Panc1 (cell line): ENCODE measurements around the gene PLA2G15. TPM values are rescaled to one million over a fixed set of nuclear protein-coding genes. Genes with fewer than 3 reads are reported as not detected.
A peak's percentile ranks its signal among the peaks of the same experiment; 100 is the strongest.

Experiments
- ATAC-seq: fragments of 200-7000 bp; cut with Tn5 transposase; 2 replicates; pipeline ENCODE4 v1.9.1; 2020; ENCODE audit warnings: mild to moderate bottlenecking, moderate library complexity
- BruUV-seq: library from RNA; stranded (reverse); fragments of 400-500 nt; replicated peaks from 2 replicates; lab custom pipeline; 2021; lab: Mats Ljungman, UMichigan
- CTCF ChIA-PET: fragments of 300-600 bp; sonication (Branson Sonifier 250); formaldehyde crosslinking; loops from one replicate; lab custom pipeline; 2022; ENCODE audit warnings: antibody characterized with exemption; lab: Charles Lee
- POLR2A ChIA-PET: fragments of 300-600 bp; sonication (Branson Sonifier 250); formaldehyde crosslinking; loops from one replicate; lab custom pipeline; 2022; ENCODE audit warnings: antibody characterized with exemption; lab: Charles Lee
- DNase-seq: peaks from one replicate; pipeline ENCODE4 v3.0.0-alpha.2; 2010; ENCODE audit warnings: low read depth, low spot score
- H3K27ac ChIP-seq: 2 replicates; pipeline ENCODE4 v1.5.1; 2011; ENCODE audit warnings: mild to moderate bottlenecking, low read length, inconsistent platforms
- H3K27me3 ChIP-seq: fragments of 200-500 bp; sonication (Bioruptor generic); 2 replicates; pipeline ENCODE4 v1.6.0; 2014; ENCODE audit warnings: low read length, inconsistent platforms; ENCODE audit not compliant: control insufficient read depth, insufficient read depth
- H3K36me3 ChIP-seq: fragments of 200-500 bp; sonication (Bioruptor generic); 2 replicates; pipeline ENCODE4 v1.5.1; 2014; ENCODE audit warnings: inconsistent platforms, mild to moderate bottlenecking, low read length, moderate library complexity; ENCODE audit not compliant: control insufficient read depth, insufficient read depth
- H3K4me1 ChIP-seq: 2 replicates; pipeline ENCODE4 v1.5.1; 2011; ENCODE audit warnings: inconsistent platforms, mild to moderate bottlenecking, low read length, moderate library complexity; ENCODE audit not compliant: control insufficient read depth, insufficient read depth
- H3K4me3 ChIP-seq, 2 experiments: 2 replicates each; pipeline ENCODE4 v1.5.1; 2011 to 2012; ENCODE audit warnings: low read depth in 2 of 2, low read length in 2 of 2, mild to moderate bottlenecking in 2 of 2, inconsistent platforms in 1 of 2, moderate library complexity in 1 of 2
- H3K9me3 ChIP-seq: fragments of 200-500 bp; sonication (Bioruptor generic); 2 replicates; pipeline ENCODE4 v1.5.1; 2014; ENCODE audit warnings: low read depth, mild to moderate bottlenecking, inconsistent platforms, low read length, moderate library complexity; ENCODE audit not compliant: control insufficient read depth, insufficient read depth
- POLR2AphosphoS5 ChIP-seq: IDR thresholded peaks from 2 replicates; pipeline ENCODE4 v1.6.1; 2012; ENCODE audit warnings: mild to moderate bottlenecking, low read depth, low read length, moderate library complexity
- REST ChIP-seq, 2 experiments: IDR thresholded peaks; 2 replicates each; pipeline ENCODE4 v1.6.1; 2011 to 2012; ENCODE audit warnings: low read depth in 2 of 2, control low read depth in 1 of 2, low read length in 1 of 2, mild to moderate bottlenecking in 1 of 2, moderate library complexity in 1 of 2; ENCODE audit not compliant: insufficient read depth in 1 of 2
- SIN3A ChIP-seq: IDR thresholded peaks from 2 replicates; pipeline ENCODE4 v1.6.1; 2012; ENCODE audit warnings: low read depth, mild to moderate bottlenecking, low read length, moderate library complexity, borderline replicate concordance; ENCODE audit not compliant: insufficient read depth
- TCF7L2 ChIP-seq: IDR thresholded peaks from 2 replicates; pipeline ENCODE4 v1.6.1; 2011; ENCODE audit warnings: mild to moderate bottlenecking, low read depth, low read length, inconsistent platforms
- in situ Hi-C: cut with HindIII; loops from 2 replicates; pipeline ENCODE4 v1.10.0; 2016; ENCODE audit warnings: low sequenced_read_pairs, low pct_unique_long_range_greater_than_20kb
- intact Hi-C: fragments of 100-400 bp; cut with micrococcal nuclease; formaldehyde crosslinking; loops from one replicate; pipeline ENCODE4 v1.10.0; 2022; ENCODE audit not compliant: unreplicated experiment
- total RNA-seq: library from RNA; stranded (reverse); gene quantifications from one replicate; pipeline ENCODE4 v1.2.1, GENCODE V29; 2021; ENCODE audit not compliant: unreplicated experiment
- TF ChIP-seq, protein P1 (sequence below): fragments of 450-650 bp; IDR thresholded peaks from 2 replicates; pipeline ENCODE4 v1.5.1; 2017; ENCODE audit warnings: mild to moderate bottlenecking

PLA2G15 gene
- total RNA-seq, 1 experiment from 2014 or later = 14.3 TPM

GRCh38 chr16:68298907-68299561, 53.9 kb downstream of the PLA2G15 start:
- Histone ChIP-seq H3K27ac (no peak overlapping the region), H3K9me3 (no peaks in the 10 kb centered on the region), H3K4me1 (peaks cover 22% of the 10 kb centered on the region), H3K36me3 (peaks cover 8% of the 10 kb centered on the region), H3K4me3 (no peak overlapping the region), H3K27me3 (no peaks in the 10 kb centered on the region)
- ChIA-PET POLR2A (no interaction called here), CTCF (interaction anchor here (0.6 kb wide), 2 partner anchors 37 to 833 kb away, joined by 5 to 15 read pairs; no protein-coding TSS in a partner anchor)
- ATAC-seq = peak; percentile 40
- TSS peak; percentile 41 for BruUV-seq
- intact Hi-C loops = no loop called here
- in situ Hi-C loops = no loop called here
- 0 out of 2 replicates have a peak, but pooled peaks have one; percentile 3 for TF ChIP-seq POLR2AphosphoS5
- TF ChIP-seq, protein P1, sequence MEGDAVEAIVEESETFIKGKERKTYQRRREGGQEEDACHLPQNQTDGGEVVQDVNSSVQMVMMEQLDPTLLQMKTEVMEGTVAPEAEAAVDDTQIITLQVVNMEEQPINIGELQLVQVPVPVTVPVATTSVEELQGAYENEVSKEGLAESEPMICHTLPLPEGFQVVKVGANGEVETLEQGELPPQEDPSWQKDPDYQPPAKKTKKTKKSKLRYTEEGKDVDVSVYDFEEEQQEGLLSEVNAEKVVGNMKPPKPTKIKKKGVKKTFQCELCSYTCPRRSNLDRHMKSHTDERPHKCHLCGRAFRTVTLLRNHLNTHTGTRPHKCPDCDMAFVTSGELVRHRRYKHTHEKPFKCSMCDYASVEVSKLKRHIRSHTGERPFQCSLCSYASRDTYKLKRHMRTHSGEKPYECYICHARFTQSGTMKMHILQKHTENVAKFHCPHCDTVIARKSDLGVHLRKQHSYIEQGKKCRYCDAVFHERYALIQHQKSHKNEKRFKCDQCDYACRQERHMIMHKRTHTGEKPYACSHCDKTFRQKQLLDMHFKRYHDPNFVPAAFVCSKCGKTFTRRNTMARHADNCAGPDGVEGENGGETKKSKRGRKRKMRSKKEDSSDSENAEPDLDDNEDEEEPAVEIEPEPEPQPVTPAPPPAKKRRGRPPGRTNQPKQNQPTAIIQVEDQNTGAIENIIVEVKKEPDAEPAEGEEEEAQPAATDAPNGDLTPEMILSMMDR = no peak
- no peak for DNase-seq

DNA sequence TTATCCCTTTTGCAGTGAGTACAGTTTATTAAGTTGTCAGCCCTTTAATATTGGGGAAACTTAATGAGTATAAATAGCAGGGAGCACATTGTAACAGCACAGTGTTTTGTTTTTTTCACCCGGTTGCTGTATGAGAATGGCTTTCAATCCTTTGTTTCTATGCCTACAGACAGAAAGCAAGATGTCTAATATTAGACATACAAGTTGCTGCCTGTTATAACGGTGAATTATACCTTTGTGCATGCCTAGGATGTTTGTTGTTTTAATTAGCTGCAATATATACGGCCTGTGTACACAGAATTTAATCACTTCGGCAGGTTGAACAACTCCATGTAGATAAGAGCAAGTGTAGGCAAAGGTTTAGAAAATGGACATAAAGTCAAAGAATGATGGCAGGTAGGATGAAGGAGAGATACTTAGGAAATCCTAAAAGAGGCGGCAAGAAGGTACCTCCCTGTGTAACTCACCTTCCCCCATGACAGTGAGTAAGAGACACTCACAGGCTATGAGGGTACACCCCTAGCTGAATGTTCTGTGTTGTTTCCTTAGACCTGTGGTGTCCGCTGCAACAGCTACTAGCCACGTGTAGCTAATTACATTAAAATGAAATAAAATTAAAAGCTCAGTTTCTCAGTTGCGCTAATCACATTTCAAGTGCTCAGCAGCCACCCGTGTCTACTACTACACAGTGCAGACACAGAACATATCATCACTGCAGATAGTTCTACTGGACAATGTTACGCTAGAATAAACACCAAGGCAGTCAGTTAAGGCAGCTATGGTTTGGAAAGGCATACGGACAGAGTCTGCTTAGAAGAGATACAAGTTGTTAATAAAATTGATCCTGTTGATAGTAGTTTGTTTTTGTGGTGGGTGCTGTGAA, 54.6 kb downstream of the PLA2G15 start:
- Histone ChIP-seq H3K36me3 (peaks cover 8% of the 10 kb centered on the region), H3K4me1 (peaks cover 22% of the 10 kb centered on the region), H3K27ac (0 out of 2 replicates have a peak overlapping the region, but pooled peaks have one; percentile 15), H3K27me3 (no peaks in the 10 kb centered on the region), H3K9me3 (no peaks in the 10 kb centered on the region), H3K4me3 (no peak overlapping the region)
- TSS peak; percentile 47 for BruUV-seq
- in situ Hi-C loops = no loop called here
- ChIA-PET POLR2A (interaction anchor here (0.9 kb wide), 1 partner anchor 11 kb away, joined by 4 read pairs; the partner anchor contains the start of genes PRMT7 and SLC7A6OS), CTCF (interaction anchor here (0.7 kb wide), 1 partner anchor 36 kb away, joined by 3 read pairs; no protein-coding TSS in a partner anchor)
- intact Hi-C loops = no loop called here
- TF ChIP-seq TCF7L2 (no peak), POLR2AphosphoS5 (peak; percentile 43; the same call in 1 of the 2 replicates)
- peak; percentile 37 for ATAC-seq
- no peak for DNase-seq

GRCh38 chr16:68300734-68301459, 55.7 kb downstream of the PLA2G15 start:
- in situ Hi-C loops (no loop called here), intact Hi-C loops (no loop called here)
- H3K36me3 ChIP-seq = peaks cover 8% of the 10 kb centered on the region
- H3K27ac ChIP-seq = no peak overlapping the region
- no peaks in the 10 kb centered on the region for H3K9me3 ChIP-seq
- TF ChIP-seq POLR2AphosphoS5 (peak; percentile 19; the same call in 1 of the 2 replicates), TCF7L2 (no peak), REST (IDR thresholded peaks at IDR 0.05; ENCODE audit: insufficient read depth in 1 of 2, low read depth in 2 of 2, low read length in 1 of 2) (no peak), SIN3A (no peak)
- TF ChIP-seq, protein P1 = no peak
- ATAC-seq = no peak
- DNase-seq = no peak
- no peaks in the 10 kb centered on the region for H3K27me3 ChIP-seq
- H3K4me3 ChIP-seq = no peak overlapping the region
- H3K4me1 ChIP-seq = peaks cover 22% of the 10 kb centered on the region
- ChIA-PET CTCF (no interaction called here), POLR2A (interaction anchor here (0.9 kb wide), 1 partner anchor 10 kb away, joined by 4 read pairs; the partner anchor contains the start of genes PRMT7 and SLC7A6OS)
- no TSS peak for BruUV-seq
